GM21528 (cell line): ENCODE measurements around the gene HOXB8.

ENCODE experiments used
- ATAC-seq: cut with Tn5 transposase; IDR thresholded peaks from one replicate; pipeline ENCODE4 v1.9.1; 2021; ENCODE audit warnings: mild to moderate bottlenecking, moderate library complexity; ENCODE audit not compliant: unreplicated experiment, low FRiP score

Gene HOXB8

GRCh38 chr17:48615047-48615962 is at the start of gene HOXB8:
Gene HOXB8 (minus strand): TSS chr17:48615292. CDS start chr17:48614704, 588 bp downstream.
- no peak for ATAC-seq

- ATAC-seq, result no peak
These were observed 48.2 kb upstream of the HOXB8 start for GRCh38 chr17:48663134-48663924.

- no peak for ATAC-seq
These were observed 40.8 kb upstream of the HOXB8 start for GRCh38 chr17:48655913-48656312.

GRCh38 chr17:48649741-48650140 is 34.6 kb upstream of the HOXB8 start:
- ATAC-seq, result no peak

- ATAC-seq, result no peak
These were observed 32.8 kb upstream of the HOXB8 start for GRCh38 chr17:48647963-48648245.

- ATAC-seq, result no peak
These were observed 32.2 kb upstream of the HOXB8 start for GRCh38 chr17:48647103-48647962.

- no peak for ATAC-seq
These were observed 31.4 kb upstream of the HOXB8 start for GRCh38 chr17:48646183-48647102.

DNA sequence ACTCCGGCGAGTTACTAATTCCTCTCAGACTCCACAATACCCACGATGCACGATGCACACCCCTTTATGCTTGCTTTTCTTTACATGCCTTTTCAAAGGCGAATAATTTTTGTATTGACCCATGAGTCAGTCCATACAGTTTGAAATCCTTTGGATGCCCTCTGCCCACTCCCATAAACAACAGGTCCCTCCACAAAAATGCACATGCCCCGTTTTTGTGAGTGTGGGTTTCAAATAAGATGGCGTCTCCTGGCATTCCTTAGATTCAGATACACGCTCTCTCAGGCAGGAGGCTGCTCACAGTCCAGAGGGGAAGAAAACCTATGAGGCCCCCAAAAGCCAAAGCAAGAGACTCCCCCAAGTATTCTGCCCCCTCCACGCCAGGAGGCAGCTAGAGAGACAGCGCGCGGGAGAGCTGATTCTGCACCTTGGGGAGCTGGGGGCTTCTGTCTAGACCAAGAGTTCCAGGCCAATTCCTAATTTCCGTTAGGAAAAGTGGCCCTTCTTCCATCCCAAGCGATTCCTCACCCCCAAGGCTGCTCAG is 30.6 kb upstream of the HOXB8 start:
- ATAC-seq, result no peak

GRCh38 chr17:48644910-48645557 is 29.9 kb upstream of the HOXB8 start:
- no peak for ATAC-seq

DNA sequence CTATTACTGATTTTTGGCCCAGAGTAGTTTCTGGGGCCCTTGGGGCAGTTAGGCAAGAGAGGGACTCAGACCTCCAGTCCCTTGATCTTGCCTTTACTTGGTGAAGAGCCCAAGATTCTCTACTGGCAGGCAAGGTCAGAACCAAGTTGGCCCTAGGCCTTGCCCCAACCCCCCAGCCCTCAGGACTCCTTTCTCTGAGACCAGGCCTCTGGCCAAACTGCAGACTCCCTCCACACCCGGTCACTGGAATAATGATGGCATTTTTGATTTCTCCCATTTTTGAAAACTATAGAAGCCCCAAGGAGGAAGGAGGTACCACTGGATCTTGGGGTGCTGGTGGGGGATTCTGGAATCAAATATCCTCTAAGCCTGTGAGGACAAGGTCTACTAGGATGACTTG is 29.1 kb upstream of the HOXB8 start:
- ATAC-seq, result no peak

GRCh38 chr17:48643697-48644012 is 28.6 kb upstream of the HOXB8 start:
- no peak for ATAC-seq

DNA sequence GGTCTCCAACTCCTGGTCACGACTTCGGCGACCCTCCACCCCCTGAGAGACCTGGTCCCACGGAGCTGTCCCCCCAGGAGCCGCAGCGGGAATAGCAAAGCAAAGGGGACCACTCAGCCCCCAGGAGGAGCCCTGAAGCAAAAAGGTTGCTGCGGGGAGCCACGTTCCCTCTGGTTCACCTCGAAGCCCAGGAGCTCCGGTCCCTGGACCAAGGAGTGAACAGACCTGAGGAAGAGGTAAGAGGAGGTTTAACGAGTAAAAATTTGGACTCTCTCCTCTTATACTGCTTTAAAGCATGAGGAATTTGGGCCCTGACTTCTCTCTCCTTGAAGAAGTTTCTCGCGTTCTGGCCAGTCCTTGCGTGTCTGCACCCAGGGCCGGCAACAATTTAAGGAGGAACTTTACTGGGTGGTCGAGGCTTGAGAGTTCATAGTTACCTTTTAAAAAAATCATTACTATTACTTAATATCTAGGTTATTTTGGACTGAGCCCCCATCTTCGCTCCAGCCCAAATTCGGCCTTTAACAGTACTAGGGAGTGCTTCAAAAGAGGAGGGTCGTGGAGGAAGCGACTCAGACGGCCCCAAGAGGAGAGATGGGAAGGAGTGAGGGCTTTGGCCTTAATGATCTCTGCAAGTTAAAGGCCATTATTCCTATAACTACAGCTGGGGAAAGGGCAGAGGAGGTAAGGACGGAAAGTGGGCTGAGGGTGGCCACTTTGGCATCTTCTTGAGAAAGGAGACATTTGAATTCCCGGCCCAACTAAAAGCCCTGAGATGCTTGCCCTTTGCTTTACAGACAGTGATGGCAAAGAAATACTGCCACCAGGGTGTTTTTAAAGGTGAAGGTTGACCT is 28.0 kb upstream of the HOXB8 start:
- ATAC-seq, result no peak

DNA sequence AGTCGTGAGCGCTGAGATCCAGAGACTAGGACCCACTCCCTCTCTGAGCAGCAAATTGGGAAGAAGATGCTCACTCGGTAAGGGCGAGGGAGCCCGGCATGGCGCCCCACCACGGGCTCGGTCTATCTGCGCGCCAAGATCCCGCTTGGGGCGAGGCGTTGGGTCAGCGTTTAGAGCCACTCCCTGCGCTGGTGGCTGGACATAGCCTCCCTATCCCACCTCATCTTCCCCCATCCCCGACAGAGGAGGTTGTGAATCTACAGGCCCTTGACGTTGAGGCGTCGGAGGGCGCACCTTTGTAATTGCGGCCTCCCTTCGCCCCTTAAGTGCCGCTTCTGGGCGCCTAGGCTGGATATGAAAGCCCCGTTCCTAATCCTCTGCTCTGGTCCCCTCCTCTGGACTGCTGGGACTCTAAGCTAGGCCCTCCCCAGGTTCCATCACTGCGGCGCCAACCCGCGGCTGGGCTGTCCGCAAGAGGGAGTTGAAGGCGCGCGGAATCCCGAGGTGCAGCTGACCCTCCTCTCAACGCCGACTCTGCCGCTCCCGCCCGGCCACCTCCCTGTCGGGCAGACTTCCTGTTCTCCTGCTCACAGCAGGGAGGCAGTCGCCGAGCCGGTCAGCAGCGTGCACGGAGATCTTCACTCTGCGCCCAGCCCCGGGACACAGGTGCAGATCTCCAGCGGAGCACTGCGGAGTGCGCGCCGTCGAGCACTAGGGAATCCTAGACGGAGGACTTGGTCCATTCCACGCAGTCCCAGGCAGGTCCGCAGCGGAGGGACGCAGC is 27.2 kb upstream of the HOXB8 start:
- no peak for ATAC-seq

GRCh38 chr17:48641541-48642058 is 26.5 kb upstream of the HOXB8 start:
- no peak for ATAC-seq

GRCh38 chr17:48640858-48641180 is 25.7 kb upstream of the HOXB8 start:
- ATAC-seq, result no peak

DNA sequence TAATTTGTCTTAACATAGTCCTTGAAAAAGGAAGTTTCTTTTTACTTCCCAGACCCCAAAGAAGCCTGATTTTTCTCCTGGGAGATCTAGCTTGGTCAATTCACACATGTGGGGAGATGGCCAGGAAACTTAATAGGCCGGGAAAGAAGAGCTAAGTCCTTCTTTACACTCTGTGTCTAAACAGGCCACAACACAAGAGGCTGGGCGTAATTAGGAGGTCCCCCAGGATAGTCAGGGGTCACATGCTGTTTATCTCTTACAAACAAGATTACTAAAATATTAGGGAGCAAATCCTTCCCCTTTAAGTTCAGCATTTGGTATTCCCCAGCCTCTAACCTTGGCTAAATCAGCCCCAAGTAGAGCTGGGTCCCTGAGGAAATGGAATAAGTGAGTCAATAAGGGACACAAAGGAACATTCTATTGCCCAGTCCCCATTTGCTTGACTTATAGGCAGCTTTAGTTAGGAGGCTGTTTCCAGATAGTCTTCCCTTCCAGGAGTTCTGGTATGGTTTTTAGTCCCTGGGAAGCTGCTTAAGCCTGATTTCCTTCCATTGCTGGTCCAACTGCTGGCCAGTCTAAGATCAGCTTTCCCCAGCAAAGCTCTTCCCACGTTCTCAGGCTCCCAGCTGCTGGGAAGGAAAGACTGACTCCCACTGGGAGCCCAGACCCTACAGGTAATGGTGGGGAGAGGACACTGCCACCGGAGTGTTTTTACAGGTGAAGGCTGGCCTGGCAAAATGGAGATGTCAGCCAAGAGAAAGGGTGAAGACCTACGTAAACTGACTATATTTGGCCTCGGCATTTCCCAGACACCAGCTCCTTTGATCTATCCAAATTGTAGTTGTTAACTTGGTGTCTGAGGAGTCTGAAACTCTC is 25.1 kb upstream of the HOXB8 start:
- ATAC-seq, result no peak

GRCh38 chr17:48639136-48639535 is 24.0 kb upstream of the HOXB8 start:
- ATAC-seq, result no peak
